Prostate gland (tissue), 2 donors: ENCODE measurements around the gene SMIM5. TPM values are rescaled to one million over a fixed set of nuclear protein-coding genes. Genes with fewer than 3 reads are reported as not detected.

Source experiments
- DNase-seq: peaks from one replicate; pipeline ENCODE4 v3.0.0-alpha.2; 2019; ENCODE audit warnings: low spot score
- H3K27ac ChIP-seq, 2 donors: fragments of 200-600 bp; sonication (generic); 2 replicates each; pipeline ENCODE4 v1.5.1; 2017 to 2019
- H3K27me3 ChIP-seq: fragments of 200-600 bp; sonication (generic); replicated peaks from 2 replicates; pipeline ENCODE4 v1.5.1; 2019; ENCODE audit not compliant: insufficient read depth
- H3K36me3 ChIP-seq, 2 donors: fragments of 200-600 bp; sonication (generic); 1 replicate in 1 of 2; 2 replicates in 1 of 2; pipeline versions ENCODE4 v1.5.1 to v1.8.1; 2017 to 2019
- H3K4me1 ChIP-seq: fragments of 200-600 bp; sonication (generic); replicated peaks from 2 replicates; pipeline ENCODE4 v1.5.1; 2019
- H3K4me3 ChIP-seq, 2 donors: fragments of 200-600 bp; sonication (generic); 2 replicates each; pipeline ENCODE4 v1.5.1; 2017 to 2019
- H3K9me3 ChIP-seq: fragments of 200-600 bp; sonication (generic); 2 replicates; pipeline ENCODE4 v1.5.1; 2017
- POLR2A ChIP-seq: fragments of 450-650 bp; IDR thresholded peaks from one replicate; pipeline ENCODE4 v1.6.1; 2016; ENCODE audit warnings: antibody characterized with exemption, mild to moderate bottlenecking
- POLR2AphosphoS5 ChIP-seq: sonication (generic); formaldehyde crosslinking; IDR thresholded peaks from one replicate; pipeline ENCODE4 v1.6.1; 2017; ENCODE audit warnings: antibody characterized with exemption
- WGBS: methylation state at CpG from one replicate; pipeline ENCODE4 v1.1.5; 2018; 5-methylcytosine and 5-hydroxymethylcytosine counted together
- intact Hi-C: fragments of 100-400 bp; cut with DNase I; formaldehyde crosslinking; loops from one replicate; pipeline ENCODE4 v1.14.2; 2022
- total RNA-seq, 2 donors: library from RNA; depleted of rRNA; stranded (reverse); fragments of >200 nt; gene quantifications; one replicate each; pipeline ENCODE4 v1.1.0, GENCODE V29; 2016
- TF ChIP-seq, protein P1 (sequence below), 4 experiments: fragments of 200-600 bp in 2 of 4; fragments of 450-650 bp in 2 of 4; sonication (generic) in 2 of 4; IDR thresholded peaks; 1 replicate in 3 of 4; 2 replicates in 1 of 4; pipeline ENCODE4 v1.5.1; 2016 to 2019; ENCODE audit warnings: antibody characterized with exemption in 4 of 4, mild to moderate bottlenecking in 2 of 4, moderate library complexity in 2 of 4

The SMIM5 gene
- total RNA-seq, 2 donors from 2014 or later = 0.27 to 4.1 TPM

DNA sequence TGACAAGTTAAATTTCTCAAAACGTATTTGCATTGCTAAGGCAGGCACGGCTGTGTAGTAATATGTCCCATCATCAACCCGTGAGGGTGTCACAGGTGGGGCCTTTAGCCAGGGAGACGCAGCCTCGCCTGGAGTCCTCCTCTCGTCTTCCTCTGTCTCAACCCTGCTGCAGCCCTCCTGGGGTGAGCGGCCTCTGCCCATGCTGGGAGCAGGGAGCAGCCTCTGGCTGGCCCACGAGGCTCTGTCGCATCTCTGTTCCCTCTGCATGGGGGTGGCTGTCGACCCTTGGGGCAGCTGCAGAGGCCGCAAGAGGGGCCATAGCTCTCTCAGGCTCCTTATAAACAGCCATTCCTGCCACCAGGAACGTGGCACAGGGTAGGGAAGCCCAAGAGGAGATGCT lies 806 bp upstream of the SMIM5 start:
- intact Hi-C loops = no loop called here

DNA sequence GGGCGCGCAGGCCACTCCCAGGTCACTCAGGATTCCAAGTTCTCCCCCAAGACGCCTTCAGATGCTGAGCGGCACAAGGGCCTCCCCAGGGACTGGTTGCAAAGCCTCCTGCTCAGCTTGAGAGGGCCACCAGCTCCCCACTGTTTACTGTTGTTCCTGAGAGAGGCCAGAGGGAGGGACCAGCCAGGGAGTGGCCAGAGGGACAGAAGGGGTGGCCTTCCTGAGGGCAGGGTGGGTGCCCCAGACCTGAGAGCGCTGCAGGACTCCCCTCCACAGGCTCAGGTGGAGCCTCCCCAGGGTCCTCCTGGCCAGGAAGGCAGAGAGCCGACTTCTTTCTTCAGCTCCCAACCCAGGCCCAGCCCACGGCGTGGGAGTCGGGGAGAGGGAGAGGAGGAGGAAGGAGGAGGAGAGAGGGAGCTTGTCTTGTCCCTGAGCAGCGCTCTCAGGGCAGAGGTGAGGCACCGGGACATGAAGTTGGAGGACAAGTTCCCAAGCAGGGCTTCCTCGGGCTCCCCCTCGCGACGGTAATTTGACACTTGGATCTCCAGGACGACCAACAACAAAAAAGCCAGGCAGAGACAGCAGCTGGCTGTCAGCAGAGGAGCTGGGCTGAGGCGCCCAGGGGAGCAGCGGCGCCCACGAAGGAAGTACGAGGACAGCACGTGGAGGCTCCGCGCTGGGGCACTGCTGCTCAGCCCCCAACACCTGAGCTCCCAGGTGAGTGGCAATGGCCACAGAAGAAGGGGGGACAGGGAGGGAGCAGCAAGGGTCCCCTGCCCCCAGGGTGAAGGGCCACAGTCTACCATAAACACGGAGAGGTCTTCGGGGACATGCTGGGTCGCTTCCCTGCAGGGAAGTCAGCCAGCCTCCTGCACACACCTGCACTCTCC lies 497 bp downstream of the SMIM5 start:
- peaks cover 15% of the 10 kb centered on the region for H3K4me1 ChIP-seq
- no peaks in the 10 kb centered on the region for H3K9me3 ChIP-seq
- intact Hi-C loops = loop anchor here (1.0 kb wide), 1 partner anchor 117 kb away; no protein-coding TSS in a partner anchor
- WGBS = 3% methylated on average over 23 of the region's 27 CpGs
- H3K27me3 ChIP-seq = no peaks in the 10 kb centered on the region
- no peaks in the 10 kb centered on the region for H3K36me3 ChIP-seq
- H3K27ac ChIP-seq = peak overlapping the region; percentile 77 to 78
- TF ChIP-seq, protein P1, sequence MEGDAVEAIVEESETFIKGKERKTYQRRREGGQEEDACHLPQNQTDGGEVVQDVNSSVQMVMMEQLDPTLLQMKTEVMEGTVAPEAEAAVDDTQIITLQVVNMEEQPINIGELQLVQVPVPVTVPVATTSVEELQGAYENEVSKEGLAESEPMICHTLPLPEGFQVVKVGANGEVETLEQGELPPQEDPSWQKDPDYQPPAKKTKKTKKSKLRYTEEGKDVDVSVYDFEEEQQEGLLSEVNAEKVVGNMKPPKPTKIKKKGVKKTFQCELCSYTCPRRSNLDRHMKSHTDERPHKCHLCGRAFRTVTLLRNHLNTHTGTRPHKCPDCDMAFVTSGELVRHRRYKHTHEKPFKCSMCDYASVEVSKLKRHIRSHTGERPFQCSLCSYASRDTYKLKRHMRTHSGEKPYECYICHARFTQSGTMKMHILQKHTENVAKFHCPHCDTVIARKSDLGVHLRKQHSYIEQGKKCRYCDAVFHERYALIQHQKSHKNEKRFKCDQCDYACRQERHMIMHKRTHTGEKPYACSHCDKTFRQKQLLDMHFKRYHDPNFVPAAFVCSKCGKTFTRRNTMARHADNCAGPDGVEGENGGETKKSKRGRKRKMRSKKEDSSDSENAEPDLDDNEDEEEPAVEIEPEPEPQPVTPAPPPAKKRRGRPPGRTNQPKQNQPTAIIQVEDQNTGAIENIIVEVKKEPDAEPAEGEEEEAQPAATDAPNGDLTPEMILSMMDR (IDR thresholded peaks at IDR 0.05) = peak; percentile 29 to 82 (median 66)
- TF ChIP-seq POLR2A (peak; percentile 49), POLR2AphosphoS5 (peak; percentile 86)
- peak; percentile 94 for DNase-seq
- H3K4me3 ChIP-seq = no peak overlapping the region

More for the DNA sequence above, 806 bp upstream of the SMIM5 start:
- Histone ChIP-seq H3K27me3 (no peaks in the 10 kb centered on the region), H3K27ac (peak overlapping the region in 1 of 2 donors; percentile 78), H3K4me3 (no peak overlapping the region), H3K4me1 (peaks cover 15% of the 10 kb centered on the region), H3K36me3 (no peaks in the 10 kb centered on the region), H3K9me3 (no peaks in the 10 kb centered on the region)
- TF ChIP-seq POLR2A (no peak), POLR2AphosphoS5 (no peak)
- TF ChIP-seq, protein P1 (IDR thresholded peaks at IDR 0.05) = no peak
- DNase-seq = no peak
- WGBS = 72% methylated on average over 10 of the region's 12 CpGs

DNA sequence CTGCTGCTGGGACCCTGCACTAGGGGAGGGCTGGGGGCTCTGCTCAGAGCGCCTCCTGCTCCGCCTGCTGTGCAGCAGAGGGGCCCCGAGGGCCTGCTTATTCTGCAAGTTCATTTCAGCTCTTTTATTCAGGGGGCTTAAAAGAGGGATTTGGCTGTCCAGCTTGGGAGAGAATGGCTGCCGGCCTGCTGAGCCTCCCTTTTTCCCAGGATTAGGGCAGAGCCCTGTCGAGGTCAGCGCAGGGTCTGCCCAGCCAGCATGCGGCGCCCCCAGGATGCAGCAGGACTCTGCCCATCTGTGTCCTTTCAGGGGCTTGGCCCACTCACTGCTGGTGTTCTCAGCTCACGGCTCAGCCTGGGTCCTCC lies 1.1 kb downstream of the SMIM5 start:
- H3K4me1 ChIP-seq = peaks cover 15% of the 10 kb centered on the region
- H3K36me3 ChIP-seq = no peaks in the 10 kb centered on the region
- peak overlapping the region; percentile 77 to 78 for H3K27ac ChIP-seq
- no peak overlapping the region for H3K4me3 ChIP-seq
- no peak for TF ChIP-seq POLR2A
- TF ChIP-seq, protein P1 (IDR thresholded peaks at IDR 0.05) = no peak
- no peak for TF ChIP-seq POLR2AphosphoS5
- intact Hi-C loops = no loop called here
- 68% methylated on average over 8 of the region's 9 CpGs for WGBS
- DNase-seq = no peak
- no peaks in the 10 kb centered on the region for H3K27me3 ChIP-seq
- no peaks in the 10 kb centered on the region for H3K9me3 ChIP-seq

DNA sequence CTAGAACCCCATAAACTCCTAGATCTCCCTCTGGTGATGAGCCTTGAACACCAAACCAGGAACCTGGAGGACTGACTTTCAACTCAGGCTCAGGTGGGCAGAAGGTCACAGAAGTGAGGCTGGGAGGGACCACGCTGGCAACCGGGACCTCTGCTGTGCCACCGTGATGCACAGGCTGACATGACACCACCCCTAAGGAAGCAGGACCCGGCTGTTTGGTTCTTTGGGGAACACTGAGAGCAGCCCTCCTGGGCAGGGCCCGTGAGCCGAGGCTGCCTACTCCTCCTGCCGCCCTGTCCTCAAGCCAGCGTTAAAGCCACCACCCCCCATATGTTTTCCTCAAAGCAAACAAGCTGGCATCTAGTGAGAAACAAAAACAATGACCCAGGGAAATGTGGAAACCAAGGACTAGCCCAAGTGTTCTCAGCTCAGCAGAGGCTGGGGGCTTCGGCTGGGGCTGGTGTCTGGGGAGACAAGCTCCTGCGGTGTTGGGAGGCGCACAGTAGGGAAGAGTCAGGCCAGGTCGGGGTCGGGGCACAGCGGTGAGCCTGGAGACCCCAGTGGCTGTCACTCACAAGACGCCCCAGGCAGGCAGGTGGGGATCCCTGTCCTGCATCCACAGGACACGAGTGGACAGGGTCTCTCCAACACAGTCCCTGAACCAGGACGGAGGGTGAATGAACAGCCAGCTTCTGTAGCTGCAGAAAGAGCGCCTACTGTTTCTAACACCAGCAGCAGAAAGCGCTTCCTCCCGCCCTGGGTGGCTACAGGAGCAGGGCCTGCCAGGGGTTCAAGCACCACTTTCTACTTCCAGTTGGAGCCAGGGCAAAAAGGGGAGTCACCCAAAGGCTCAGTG lies 1.7 kb downstream of the SMIM5 start:
- H3K27ac ChIP-seq = peak overlapping the region in 1 of 2 donors; percentile 77
- intact Hi-C loops = no loop called here
- DNase-seq = no peak
- no peak overlapping the region for H3K4me3 ChIP-seq
- H3K36me3 ChIP-seq = no peaks in the 10 kb centered on the region
- TF ChIP-seq, protein P1 (IDR thresholded peaks at IDR 0.05) = no peak
- TF ChIP-seq POLR2A = no peak
- TF ChIP-seq POLR2AphosphoS5 = no peak
- H3K27me3 ChIP-seq = no peaks in the 10 kb centered on the region
- H3K9me3 ChIP-seq = no peaks in the 10 kb centered on the region
- 81% methylated on average over 20 of the region's 20 CpGs for WGBS
- H3K4me1 ChIP-seq = peaks cover 15% of the 10 kb centered on the region
